Loucy (cell line): Measurements from ENCODE around the gene KDM6B.

Source experiments
- EZH2phosphoT487 ChIP-seq: fragments of 200-600 bp; IDR thresholded peaks from 2 replicates; pipeline ENCODE4 v1.6.1; 2018; ENCODE audit warnings: antibody characterized with exemption, mild to moderate bottlenecking, moderate library complexity, borderline replicate concordance
- TF ChIP-seq, protein P1 (sequence below): fragments of 200-600 bp; sonication (generic); conservative IDR thresholded peaks from 2 replicates; pipeline ENCODE4 v1.5.1; 2014; ENCODE audit warnings: mild to moderate bottlenecking, antibody characterized with exemption, low read length

DNA sequence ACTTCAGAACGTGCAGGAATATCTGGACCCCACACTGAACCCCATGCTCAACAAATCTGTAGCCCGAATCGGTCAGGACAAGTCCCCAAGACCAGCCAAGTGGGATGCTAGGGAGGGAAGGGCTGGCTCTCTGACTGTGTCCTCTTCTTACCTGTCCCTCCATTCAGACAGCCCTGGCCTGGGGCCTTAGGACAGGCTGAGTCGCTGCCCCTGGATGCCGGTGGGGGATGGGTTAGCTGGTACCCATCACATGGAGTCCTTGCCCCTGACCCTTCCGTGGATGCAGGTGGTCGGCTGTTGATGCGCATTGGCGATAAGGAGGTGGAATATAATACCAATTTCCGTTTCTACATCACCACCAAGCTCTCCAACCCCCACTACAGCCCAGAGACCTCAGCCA lies 16.0 kb upstream of the KDM6B start:
- TF ChIP-seq, protein P1, sequence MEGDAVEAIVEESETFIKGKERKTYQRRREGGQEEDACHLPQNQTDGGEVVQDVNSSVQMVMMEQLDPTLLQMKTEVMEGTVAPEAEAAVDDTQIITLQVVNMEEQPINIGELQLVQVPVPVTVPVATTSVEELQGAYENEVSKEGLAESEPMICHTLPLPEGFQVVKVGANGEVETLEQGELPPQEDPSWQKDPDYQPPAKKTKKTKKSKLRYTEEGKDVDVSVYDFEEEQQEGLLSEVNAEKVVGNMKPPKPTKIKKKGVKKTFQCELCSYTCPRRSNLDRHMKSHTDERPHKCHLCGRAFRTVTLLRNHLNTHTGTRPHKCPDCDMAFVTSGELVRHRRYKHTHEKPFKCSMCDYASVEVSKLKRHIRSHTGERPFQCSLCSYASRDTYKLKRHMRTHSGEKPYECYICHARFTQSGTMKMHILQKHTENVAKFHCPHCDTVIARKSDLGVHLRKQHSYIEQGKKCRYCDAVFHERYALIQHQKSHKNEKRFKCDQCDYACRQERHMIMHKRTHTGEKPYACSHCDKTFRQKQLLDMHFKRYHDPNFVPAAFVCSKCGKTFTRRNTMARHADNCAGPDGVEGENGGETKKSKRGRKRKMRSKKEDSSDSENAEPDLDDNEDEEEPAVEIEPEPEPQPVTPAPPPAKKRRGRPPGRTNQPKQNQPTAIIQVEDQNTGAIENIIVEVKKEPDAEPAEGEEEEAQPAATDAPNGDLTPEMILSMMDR, result no peak
- no peak for TF ChIP-seq EZH2phosphoT487
